Muscle of arm (tissue), 12 donors: ENCODE data around the gene MAPK9. TPM values are rescaled to one million over a fixed set of nuclear protein-coding genes. Genes with fewer than 3 reads are reported as not detected.
"Not testable (repeated sequence)": the region's sequence is repeated elsewhere in the genome, so short reads cannot be mapped to it uniquely, and the experiment has no call there.

Experiments
- DNase-seq: peaks from one replicate; pipeline ENCODE4 v3.0.0-alpha.2; 2013
- polyA plus RNA-seq, 12 donors: library from polyadenylated mRNA; unstranded; fragments of 120-200 nt; gene quantifications; one replicate each; pipeline ENCODE4 v1.2.1, GENCODE V29; 2013; ENCODE audit not compliant: insufficient read length in 12 of 12

MAPK9 gene
- polyA plus RNA-seq, 12 donors: 24.2 to 35.7 (median 32.2) TPM; not detected in 1

DNA sequence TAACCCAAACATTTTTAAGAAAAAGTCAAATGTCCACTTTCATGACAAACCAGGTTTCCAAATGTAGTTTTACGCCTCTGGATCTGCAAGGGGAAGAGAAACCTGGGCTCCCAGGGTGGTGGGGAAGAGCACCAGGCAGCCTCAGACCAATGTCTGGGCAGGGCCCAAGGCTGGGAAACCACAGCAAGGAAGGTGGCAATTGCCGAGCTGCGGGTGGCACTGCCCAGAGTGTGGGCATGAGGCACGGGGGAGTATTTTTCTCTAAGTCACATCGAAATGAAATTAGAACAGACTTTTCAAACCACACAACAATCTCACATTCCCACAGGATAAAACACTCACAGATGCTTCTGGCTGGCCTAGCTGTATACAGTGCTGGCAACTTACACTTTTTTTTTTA, 50.3 kb downstream of the MAPK9 start:
- no peak for DNase-seq

DNA sequence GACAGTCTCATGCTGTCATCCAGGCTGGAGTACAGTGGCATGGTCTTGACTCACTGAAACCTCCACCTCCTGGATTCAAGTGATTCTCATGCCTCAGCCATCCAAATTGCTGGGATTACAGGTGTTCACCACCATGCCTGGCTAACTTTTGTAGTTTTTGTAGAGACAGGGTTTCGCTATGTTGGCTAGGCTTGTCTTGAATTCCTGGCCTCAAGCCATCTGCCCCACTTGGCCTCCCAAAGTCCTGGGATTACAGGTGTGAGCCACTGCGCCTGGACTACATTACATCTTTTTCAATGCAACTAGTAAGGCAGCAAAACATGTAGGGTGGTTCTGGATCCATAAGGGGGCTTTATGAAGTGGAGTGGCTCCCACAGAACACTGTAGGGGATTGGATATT, 53.3 kb downstream of the MAPK9 start:
- no peak for DNase-seq

DNA sequence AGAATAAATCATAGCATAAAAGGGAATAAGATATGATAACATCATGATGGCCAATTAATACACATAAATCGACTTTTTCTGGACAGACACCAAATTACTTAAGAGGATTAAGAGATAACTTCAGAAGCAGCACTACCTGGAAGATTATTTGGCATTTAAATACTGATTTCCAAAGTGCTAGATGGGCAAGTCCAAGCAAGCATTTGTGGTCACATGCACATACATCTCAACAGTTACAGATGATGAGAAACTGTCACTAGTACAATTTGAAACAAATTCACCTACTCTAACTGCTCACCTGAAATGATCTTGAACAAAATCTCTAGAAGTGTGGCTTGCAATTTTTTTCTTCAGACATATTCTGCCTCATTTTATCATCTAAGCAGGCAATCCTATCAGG, 56.0 kb downstream of the MAPK9 start:
- no peak for DNase-seq

DNA sequence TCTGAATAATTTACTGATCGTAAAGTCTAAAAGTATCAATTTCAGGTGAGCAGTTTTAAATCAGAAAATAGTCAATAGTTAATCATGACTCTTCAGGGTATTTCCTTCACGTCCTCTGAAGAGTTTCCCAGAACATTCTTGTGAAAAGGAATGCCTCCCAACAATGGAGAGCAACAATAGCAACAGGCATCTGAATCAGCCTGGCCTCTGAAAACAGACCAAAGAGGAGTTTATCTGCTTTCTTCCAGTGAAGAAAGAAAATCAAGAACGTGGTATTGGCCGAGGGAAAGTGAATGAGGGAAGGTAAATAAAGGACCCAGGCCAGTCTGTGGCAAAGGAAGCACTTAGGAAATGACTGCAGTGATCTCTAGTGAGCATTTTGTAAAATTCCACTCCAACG, 56.8 kb downstream of the MAPK9 start:
- DNase-seq: no peak

DNA sequence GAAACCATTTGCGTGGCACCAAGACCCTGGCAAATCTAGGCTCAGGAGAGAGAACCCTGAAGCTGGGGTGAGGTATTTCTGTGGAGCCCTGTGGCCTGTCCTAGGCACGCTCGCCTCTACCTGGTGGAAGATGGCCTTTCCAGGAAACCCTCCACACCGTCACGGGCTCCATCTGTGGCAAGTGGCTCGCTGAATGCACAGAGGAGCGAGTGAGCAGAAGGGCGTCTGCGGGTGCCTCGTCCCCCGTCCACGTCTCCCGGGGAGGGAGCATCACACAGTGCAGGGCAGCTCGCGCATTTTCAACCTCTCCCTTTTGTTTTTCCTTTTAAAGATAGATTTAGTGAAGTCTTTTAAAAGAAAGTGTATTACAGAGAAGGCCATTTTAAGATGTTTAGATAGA, 57.6 kb downstream of the MAPK9 start:
- no peak for DNase-seq

DNA sequence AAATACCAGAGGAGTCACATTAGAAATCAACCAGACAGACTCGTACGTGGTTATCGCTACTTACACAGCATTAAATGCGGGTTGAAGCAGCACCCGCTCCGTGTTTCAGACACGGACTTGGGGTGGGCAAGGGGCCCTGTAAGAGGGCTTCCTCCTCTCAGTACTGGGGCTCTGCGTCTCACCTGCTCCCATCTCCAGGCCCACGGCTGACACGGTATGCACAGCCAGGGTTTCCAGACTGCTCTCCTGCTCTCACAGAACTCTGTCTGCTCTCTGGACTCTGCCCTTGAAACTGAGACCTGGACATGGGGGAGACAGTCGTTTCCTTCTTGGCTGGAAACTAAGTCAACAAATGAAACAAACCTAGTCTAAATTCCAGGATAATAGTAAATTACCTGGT, 58.2 kb downstream of the MAPK9 start:
- DNase-seq: no peak

DNA sequence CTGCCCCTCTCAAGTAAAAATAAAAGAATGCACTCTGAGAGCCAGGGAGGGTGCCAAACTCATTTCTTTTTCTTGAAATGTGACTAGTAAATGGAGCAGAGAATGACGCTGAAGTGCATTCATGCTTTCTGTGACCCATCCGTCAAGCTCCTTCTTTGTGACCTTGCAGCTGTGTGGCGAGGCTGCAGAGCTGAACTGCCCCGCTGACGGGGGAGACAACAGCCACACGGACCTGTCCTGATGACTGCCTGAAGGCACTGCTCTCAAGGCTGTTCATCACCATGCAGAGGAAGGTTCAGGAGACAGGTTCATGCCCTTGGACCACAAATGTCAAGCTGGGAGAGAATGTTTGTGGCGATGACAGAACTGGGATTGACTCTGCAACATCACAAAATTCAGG, 61.9 kb downstream of the MAPK9 start:
- no peak for DNase-seq

DNA sequence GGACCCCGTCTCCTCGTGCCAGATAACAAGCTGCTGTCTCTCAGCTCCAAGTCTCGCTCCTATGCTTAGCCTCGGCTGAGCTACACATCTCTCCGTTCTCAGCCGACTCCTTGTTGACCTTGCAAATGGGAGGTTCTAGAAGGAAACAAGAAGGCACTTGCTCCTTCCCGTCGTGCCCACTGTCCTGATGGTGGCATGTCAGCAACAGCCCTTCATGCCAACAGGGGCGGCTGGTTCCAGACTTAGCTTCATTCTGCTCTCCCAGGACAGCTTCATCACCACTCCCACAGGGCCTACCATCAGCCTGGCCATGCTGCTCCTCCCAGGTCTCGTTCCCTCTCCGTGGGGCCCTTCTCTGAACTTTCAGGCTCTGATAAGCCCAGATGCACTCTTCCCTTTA, 69.8 kb downstream of the MAPK9 start:
- no peak for DNase-seq

DNA sequence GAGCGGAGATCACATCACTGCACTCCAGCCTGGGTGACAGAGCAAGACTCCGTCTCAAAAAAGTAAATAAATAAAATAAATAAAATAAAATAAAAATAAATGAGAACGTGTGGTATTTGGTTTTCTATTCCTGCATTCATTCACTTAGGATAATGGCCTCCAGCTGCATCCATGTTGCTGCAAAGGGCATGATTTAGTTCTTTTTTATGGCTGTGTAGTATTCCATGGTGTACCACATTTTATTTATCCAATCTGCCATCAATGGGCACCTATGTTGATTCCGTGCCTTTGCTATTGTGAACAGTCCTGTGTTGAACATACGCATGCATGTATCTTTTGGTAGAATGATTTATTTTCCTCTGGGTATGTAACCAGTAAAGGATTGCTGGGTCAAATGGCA, 74.1 kb downstream of the MAPK9 start:
- DNase-seq: no peak

DNA sequence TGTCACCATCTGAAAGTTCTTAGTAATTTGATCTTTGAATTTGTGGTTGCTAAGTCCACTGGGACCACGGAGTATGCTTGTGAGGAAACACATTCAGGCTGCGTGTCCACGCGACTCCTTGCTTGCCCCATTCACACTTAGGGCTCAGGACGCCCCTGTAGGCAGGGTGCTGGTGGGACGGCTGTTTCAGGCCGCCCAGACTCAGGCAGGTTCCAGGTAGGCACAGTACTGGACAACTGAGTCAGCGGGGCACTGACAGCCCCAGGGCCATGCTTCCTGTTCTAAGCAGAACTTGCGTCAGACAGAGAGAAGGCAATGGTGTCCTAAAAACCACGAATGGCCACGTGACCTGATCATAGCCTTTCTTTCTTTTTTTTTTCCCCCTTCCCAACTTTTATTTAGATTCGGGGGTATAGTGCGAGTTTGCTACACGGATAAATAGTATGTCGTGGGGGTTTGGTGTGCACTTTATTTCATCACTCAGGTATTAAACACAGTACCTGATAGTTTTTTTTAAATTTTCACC, 75.2 kb downstream of the MAPK9 start:
- DNase-seq: no peak

DNA sequence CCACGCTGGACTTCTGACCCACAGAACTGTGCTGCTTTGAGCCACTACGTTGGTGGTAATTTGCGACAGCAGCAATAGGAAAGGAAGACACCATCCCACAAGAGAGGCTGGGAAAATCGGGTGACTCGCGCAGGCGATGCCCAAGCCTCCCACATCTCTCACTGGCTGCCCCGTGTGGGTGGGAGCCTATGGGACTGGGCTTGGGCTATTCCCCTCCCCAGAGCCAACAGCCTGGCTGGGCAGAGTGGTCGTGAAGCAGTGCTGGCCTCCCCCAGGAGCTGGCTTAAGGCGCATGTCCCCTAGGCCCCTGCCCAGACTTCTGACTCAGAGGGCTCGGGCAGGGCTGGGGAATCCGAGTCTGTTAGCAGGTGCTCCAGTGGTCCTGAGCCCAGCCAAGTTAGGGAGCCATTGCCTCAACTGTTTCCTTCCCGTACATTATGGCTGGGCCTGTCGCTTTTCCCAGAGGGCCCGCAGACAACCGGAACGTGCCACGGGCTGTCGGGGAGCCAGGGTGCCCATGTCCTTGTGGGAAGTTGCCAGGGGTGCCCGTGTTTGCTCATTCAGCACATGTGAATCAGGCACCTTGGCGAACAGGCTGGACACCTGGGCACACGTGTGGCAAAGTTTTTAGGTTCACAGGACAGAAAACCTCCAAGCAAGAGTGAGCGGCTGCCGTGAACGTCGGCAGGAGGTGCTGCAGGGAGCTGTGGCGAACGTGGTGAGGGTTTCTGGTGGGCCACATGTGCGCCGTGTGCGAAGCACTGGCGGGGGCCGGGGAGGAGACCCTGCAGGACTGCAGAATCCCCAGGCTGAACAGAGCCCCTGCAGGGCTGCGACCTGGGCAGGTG, 75.9 kb downstream of the MAPK9 start:
- DNase-seq: no peak

DNA sequence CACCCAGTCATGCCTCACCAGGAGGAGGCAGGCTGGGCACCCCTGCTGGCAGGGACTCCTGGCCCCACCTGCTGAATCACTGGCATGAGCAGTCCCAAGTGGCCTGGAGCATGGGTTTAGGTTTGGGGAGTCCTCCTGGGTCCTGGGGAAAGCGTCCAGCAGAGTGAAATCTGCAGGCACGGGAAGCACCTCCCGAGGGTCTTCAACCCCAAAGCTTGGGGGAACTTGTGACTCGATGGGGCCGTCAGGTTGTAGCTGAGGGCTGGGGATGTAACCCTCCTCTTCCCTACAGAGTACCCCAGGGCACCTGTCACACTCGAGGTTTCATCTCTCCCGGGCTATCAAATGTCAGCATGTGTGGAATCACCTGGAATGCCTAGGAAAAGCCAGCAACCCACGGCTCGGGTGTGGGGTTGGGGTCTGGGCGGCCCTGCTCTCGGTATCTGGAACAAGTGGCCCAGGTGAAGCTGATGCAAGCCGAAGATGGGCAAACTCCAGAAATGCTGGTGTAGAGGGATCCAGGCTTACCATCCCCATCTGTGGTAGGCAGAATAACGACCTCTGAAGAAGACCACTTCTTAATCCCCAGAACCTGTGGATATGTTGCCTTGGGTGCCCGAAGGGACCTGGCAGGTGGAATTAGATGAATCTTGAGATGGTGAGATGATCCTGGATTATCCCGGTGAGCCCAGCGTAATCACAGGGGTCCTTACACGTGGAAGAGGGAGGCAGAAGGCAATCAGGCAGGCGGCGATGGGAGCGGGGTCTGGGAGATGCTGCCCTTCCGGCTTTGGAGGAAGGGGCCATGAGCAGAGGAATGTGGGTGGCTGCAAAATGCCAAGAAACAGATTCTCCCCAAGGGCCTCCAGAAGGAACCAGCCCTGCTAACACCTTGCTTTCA, 76.8 kb downstream of the MAPK9 start:
- DNase-seq: no peak

DNA sequence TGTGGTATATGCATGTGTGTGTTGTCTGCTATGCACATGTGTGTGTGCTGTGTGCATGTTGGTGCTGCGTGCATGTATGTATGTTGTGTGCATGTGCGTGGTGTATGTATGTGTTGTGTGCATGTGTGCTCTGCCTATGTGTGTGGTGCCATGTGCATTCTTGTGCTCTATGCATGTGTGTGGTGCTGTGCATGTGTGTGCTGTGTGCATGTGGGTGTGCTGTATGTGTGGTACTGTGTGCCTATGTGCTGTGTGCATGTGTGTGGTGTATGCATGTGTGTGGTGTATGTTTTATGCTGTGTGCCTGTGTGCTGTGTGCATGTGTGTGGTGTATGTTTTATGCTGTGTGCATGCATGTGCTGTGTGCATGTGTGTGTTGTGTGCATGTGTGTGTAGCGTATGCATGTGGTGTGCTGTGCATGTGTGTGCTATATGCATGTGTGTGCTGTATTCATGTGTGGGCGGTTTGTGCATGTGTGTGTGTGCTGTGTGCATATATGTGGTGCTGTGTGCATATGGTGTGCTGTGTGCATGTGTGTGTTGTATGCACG, 78.2 kb downstream of the MAPK9 start:
- DNase-seq: no peak

DNA sequence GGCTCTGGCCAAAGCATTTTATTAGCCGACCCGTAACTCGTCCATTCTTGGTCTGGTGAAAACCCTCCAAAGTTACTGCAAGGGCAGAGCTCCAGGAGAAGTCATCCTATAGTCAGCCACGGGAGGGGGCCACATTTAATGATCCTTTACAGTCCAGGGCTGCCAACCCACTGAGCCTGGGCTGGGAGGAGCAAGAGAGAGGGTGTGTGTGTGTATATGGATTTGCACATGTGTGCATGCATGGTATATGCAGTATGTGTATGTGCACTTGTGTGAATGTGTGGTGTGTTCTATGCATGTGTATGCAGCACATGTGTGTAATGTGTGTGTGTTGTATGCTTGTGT, 78.7 kb downstream of the MAPK9 start:
- DNase-seq: no peak

DNA sequence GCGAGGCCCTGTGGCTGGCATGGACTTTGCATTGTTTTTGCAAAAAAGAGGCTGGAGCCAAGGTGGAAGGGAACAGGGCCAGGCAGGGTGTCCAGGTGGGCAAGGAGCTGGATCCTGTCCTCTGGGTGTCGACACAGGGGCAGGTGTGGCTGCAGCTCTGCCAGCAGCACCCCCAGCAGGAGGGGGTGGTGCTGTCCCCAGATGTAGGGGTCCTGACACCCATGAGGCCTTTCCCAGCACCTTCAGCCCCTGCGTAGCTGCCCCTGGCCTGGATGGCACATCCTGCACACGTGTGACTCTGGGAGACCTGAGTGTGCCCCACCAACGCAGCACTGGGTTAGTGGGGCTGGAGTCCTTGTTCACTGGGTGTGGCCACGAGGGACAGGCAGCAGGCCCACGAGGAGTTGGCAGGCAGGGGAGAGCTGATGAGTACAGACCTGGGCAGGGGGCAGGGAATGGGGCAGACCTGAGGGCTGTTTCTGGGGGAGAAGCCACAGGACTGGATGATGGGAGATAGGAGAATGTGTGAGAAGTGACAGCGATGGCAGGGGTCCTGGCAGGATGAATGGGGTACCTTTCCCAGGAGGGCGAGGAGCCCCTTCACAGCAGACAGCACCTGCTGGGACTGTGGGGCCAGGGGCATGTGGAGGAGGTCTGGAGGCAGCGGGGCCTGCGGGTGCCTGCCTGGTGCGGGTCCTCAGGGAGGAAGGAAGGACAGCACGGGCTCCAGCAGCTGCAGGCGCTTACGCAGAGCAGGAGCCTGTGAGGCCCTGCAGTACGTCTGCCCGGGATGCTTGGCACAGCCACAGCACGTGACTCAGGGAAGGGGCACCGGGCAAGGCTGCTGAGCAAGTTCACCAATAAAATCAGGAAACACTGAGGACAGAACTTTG, 79.3 kb downstream of the MAPK9 start:
- no peak for DNase-seq

DNA sequence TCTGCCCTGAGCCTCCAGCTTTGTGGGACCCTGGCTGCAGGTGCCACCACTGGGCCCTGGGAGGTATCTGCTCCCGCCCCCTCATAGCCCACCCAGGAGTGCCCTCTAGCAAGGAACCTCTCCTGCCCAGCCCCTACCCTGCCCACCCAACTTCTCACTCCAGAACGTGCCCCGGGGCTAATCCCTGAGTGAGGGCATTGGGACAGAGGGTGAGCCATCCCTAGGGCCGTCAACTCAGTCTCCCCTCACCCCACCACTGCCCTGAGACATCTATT, 80.2 kb downstream of the MAPK9 start:
- no peak for DNase-seq

DNA sequence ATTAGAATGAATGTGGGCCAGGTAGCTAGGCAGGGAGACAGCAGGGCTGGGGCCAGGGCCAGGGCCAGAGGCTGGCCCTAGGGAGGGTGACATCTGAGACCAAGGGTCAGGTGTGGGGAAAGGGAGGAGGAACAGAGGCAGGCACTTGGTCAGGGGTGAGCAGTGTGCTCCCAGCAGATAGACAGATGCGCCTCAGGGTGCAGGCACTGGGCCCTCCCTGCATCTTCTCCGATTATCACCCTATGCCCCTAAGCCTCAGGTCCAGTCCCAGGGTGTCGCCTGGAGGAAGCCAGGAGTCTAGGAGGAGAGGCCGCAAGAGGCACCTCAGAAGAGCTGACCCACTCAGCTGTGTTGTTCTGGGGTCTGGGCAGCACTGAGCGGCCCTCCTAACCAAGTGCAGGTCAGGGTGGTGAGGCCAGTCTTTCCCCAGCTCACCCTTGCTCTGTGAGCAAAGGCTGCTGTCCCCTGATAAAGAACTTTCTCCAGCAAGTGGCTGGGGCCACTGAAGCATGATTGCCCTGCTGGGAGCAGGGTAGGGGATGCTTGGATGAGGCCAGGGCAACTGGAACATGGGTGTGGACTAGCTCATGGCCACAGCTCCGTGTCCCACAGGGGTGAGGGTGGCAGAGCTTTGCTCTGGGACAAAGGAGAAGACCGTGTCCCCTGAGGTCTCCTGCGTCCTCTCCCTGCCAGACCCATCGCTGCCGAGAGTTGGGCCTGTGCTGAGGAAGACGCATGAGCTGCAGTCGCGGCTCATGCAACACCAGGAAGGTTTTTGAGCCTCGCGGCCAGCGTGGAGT, 80.7 kb downstream of the MAPK9 start:
- no peak for DNase-seq

DNA sequence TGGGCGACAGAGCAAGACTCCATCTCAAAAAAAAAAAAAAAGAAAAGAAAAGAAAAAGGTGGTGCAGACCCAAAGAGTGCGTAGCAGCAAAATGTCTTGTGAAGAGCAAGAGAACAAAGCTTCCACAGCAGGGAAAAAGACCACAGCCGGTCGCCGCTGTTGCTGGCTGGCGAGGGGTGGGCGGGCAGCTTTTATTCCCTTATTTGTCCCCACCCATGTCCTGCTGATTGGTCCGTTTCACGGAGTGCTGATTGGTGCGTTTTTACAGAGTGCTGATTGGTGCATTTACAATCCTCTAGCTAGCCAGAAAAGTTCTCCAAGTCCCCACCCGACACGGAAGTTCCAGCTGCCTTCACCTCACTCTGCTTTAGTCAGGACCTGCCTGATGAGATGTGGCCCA, 81.8 kb downstream of the MAPK9 start:
- DNase-seq: not testable (repeated sequence)

DNA sequence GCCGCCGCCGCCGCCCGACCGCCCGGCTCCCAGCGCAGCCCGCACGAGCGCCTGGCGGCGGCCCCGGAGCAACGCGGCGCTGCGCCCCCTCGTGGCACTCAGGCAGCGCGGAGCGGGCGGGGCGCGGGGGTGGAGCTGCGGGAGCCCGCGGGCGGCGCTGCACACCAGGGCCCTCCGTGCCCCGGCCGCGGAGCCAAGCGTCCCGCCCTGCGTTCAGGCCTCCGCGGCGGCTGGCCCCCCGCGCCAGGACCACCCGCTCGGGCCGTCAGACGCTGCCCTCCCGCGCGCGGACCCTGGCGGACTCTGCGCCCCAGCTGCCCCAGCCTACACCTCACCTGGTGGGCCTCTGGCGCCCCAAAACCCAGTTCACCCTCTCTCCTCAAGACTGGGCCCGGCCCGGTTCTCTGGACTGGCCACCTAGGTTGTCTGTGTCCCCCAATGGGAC, 82.7 kb downstream of the MAPK9 start, which contains the start of gene RASGEF1C:
TSS of gene RASGEF1C (minus strand) at position 75 of the 445 bp plus-strand sequence. CDS start 71,159 bp downstream, outside the sequence.
- DNase-seq: peak; percentile 63

DNA sequence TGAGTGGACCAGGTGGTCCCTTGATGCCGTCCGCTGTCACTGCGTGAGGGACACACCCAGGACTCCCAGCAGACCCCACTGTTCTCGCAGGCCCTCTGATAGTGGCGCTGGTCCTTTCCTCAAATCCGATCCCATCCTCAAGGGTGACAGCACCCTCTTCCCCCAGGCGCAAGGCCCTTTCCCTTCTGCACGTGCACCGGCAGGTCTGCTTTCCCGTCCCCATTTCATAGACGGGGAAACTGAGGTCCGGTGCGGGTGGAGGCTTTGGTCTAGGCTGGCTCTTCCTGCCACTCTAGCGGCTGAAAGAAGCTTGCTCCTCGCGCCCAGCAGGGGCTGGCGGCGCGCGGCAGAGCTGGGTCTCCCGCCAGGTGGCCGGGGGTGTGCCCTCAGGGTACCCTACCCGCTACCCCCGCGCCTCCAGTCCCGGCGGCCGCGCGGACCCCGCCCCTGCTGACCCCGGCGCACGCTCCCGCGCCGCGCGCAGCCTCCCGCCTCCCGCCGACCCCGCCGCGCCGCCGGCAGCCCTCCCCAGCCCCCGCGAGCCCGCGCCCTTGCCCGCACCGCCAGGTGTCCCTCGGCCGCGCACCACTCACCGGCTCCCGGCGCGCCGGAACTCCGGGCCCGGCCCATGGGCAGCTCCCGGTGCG, 83.3 kb downstream of the MAPK9 start:
- DNase-seq: no peak
